H1 (cell line): ENCODE data around the gene SLC6A17. TPM values are rescaled to one million over a fixed set of nuclear protein-coding genes. Genes with fewer than 3 reads are reported as not detected.

Source experiments
- CTCF ChIA-PET: fragments of 300-600 bp; sonication (Branson Sonifier 250); formaldehyde crosslinking; loops from one replicate; lab custom pipeline; 2021; ENCODE audit not compliant: partially characterized antibody; lab: Charles Lee
- POLR2A ChIA-PET: fragments of 300-600 bp; sonication (Branson Sonifier 250); formaldehyde crosslinking; loops from one replicate; lab custom pipeline; 2021; ENCODE audit warnings: inconsistent platforms; ENCODE audit not compliant: partially characterized antibody; lab: Charles Lee
- DNase-seq, 2 experiments: peaks; one replicate each; pipeline versions ENCODE4 v3.0.0 to v3.0.0-alpha.2; 2010 to 2022; ENCODE audit warnings: low spot score in 2 of 2, low read depth in 1 of 2, mixed read lengths in 1 of 2
- FAIRE-seq: peaks from 2 replicates; lab custom pipeline; 2011; peaks lifted over from hg19 to GRCh38; lab: Jason Lieb, UNC
- H2AFZ ChIP-seq: 2 replicates; pipeline ENCODE4 v1.8.1; 2012; ENCODE audit warnings: low read length, inconsistent platforms
- H2AK5ac ChIP-seq: 2 replicates; pipeline ENCODE4 v1.6.1; 2013; ENCODE audit warnings: low read depth, low read length
- H2BK120ac ChIP-seq: replicated peaks from 2 replicates; pipeline ENCODE3; 2013; ENCODE audit warnings: low read depth, low read length, inconsistent platforms
- H2BK12ac ChIP-seq: 2 replicates; pipeline ENCODE4 v1.6.1; 2013; ENCODE audit warnings: low read depth, low read length
- H2BK15ac ChIP-seq: 2 replicates; pipeline ENCODE4 v1.6.1; 2013; ENCODE audit warnings: low read length
- H2BK20ac ChIP-seq: 2 replicates; pipeline ENCODE4 v1.6.1; 2013; ENCODE audit warnings: low read length
- H2BK5ac ChIP-seq: 2 replicates; pipeline ENCODE4 v1.6.1; 2013; ENCODE audit warnings: low read depth, low read length
- H3K14ac ChIP-seq: 2 replicates; pipeline ENCODE4 v1.6.1; 2013; ENCODE audit warnings: inconsistent platforms; ENCODE audit not compliant: insufficient read length
- H3K18ac ChIP-seq: 2 replicates; pipeline ENCODE4 v1.6.1; 2013; ENCODE audit warnings: low read length; ENCODE audit errors: extremely low read depth
- H3K23ac ChIP-seq: 2 replicates; pipeline ENCODE4 v1.6.1; 2013; ENCODE audit warnings: inconsistent platforms; ENCODE audit not compliant: insufficient read length
- H3K23me2 ChIP-seq: 2 replicates; pipeline ENCODE4 v1.6.1; 2013; ENCODE audit warnings: low read depth, low read length
- H3K27ac ChIP-seq: 2 replicates; pipeline ENCODE4 v1.6.1; 2011; ENCODE audit warnings: low read depth, low read length, inconsistent platforms
- H3K27me3 ChIP-seq, 4 experiments: replicated peaks in 1 of 4; 1 replicate in 1 of 4; 2 replicates in 3 of 4; pipeline versions ENCODE4 v1.6.1 to v1.8.1; 2011 to 2013; ENCODE audit warnings: low read length in 3 of 4, mild to moderate bottlenecking in 3 of 4, inconsistent platforms in 2 of 4, mixed read lengths in 2 of 4, moderate library complexity in 1 of 4; ENCODE audit not compliant: control insufficient read depth in 3 of 4, insufficient read depth in 3 of 4; ENCODE audit errors: extremely low read depth in 1 of 4
- H3K36me3 ChIP-seq, 4 experiments: 2 replicates each; pipeline versions ENCODE4 v1.6.1 to v1.8.1; 2011 to 2013; ENCODE audit warnings: mild to moderate bottlenecking in 4 of 4, low read length in 3 of 4, moderate library complexity in 2 of 4, control low read depth in 1 of 4, inconsistent platforms in 1 of 4; ENCODE audit not compliant: insufficient read depth in 4 of 4, control insufficient read depth in 2 of 4
- H3K4ac ChIP-seq: replicated peaks from 2 replicates; pipeline ENCODE3; 2013; ENCODE audit warnings: low read length, low read depth, mixed read lengths, inconsistent platforms; ENCODE audit not compliant: insufficient read length
- H3K4me1 ChIP-seq, 4 experiments: replicated peaks in 1 of 4; 1 replicate in 1 of 4; 2 replicates in 3 of 4; pipeline versions ENCODE4 v1.6.1 to v1.8.1; 2011 to 2013; ENCODE audit warnings: low read length in 3 of 4, inconsistent platforms in 2 of 4, mixed read lengths in 1 of 4; ENCODE audit not compliant: insufficient read depth in 4 of 4, control insufficient read depth in 3 of 4
- H3K4me2 ChIP-seq, 2 experiments: 2 replicates each; pipeline versions ENCODE4 v1.6.1 to v1.8.1; 2011 to 2013; ENCODE audit warnings: low read depth in 2 of 2, low read length in 2 of 2, control low read depth in 1 of 2, inconsistent platforms in 1 of 2, mild to moderate bottlenecking in 1 of 2; ENCODE audit not compliant: insufficient read depth in 1 of 2
- H3K4me3 ChIP-seq, 4 experiments: fragments of 200-600, 300-600 bp in 1 of 4; sonication (generic), shearing (Covaris generic), sonication (Bioruptor Twin) in 1 of 4; 2 replicates each; pipeline versions ENCODE4 v1.5.1 to v1.8.1; 2011 to 2016; ENCODE audit warnings: low read length in 4 of 4, low read depth in 3 of 4, control low read depth in 2 of 4, inconsistent platforms in 2 of 4, mild to moderate bottlenecking in 2 of 4, mixed read lengths in 1 of 4, moderate library complexity in 1 of 4; ENCODE audit not compliant: insufficient read depth in 2 of 4; ENCODE audit errors: extremely low read depth in 1 of 4
- H3K56ac ChIP-seq: replicated peaks from 2 replicates; pipeline ENCODE3; 2013; ENCODE audit warnings: low read depth, mild to moderate bottlenecking, mixed read lengths, low read length, inconsistent platforms; ENCODE audit not compliant: insufficient read length
- H3K79me1 ChIP-seq: 2 replicates; pipeline ENCODE4 v1.6.1; 2013; ENCODE audit warnings: low read depth, low read length, control low read depth
- H3K79me2 ChIP-seq, 2 experiments: 2 replicates each; pipeline versions ENCODE4 v1.6.1 to v1.8.1; 2012 to 2013; ENCODE audit warnings: low read length in 2 of 2, mild to moderate bottlenecking in 2 of 2, inconsistent platforms in 1 of 2; ENCODE audit not compliant: insufficient read depth in 2 of 2, control insufficient read depth in 1 of 2
- H3K9ac ChIP-seq, 4 experiments: replicated peaks in 1 of 4; 1 replicate in 1 of 4; 2 replicates in 3 of 4; pipeline versions ENCODE4 v1.6.1 to v1.8.1; 2011 to 2013; ENCODE audit warnings: low read depth in 3 of 4, low read length in 3 of 4, control low read depth in 2 of 4, mild to moderate bottlenecking in 2 of 4, moderate library complexity in 2 of 4, inconsistent platforms in 1 of 4; ENCODE audit errors: extremely low read depth in 1 of 4
- H3K9me3 ChIP-seq, 2 experiments: 2 replicates each; pipeline versions ENCODE4 v1.6.1 to v1.8.1; 2012 to 2013; ENCODE audit warnings: mild to moderate bottlenecking in 2 of 2, moderate library complexity in 2 of 2, control low read depth in 1 of 2, inconsistent platforms in 1 of 2, low read depth in 1 of 2, low read length in 1 of 2, mixed read lengths in 1 of 2; ENCODE audit not compliant: insufficient read depth in 2 of 2
- H4K20me1 ChIP-seq, 2 experiments: replicated peaks in 1 of 2; 2 replicates each; pipeline versions ENCODE3 to v1.8.1; 2011 to 2013; ENCODE audit warnings: inconsistent platforms in 2 of 2, low read length in 2 of 2, mild to moderate bottlenecking in 1 of 2; ENCODE audit not compliant: insufficient read depth in 2 of 2, control insufficient read depth in 1 of 2
- H4K5ac ChIP-seq: 2 replicates; pipeline ENCODE4 v1.6.1; 2013; ENCODE audit warnings: low read length, low read depth, mixed read lengths, inconsistent platforms; ENCODE audit not compliant: insufficient read length
- H4K8ac ChIP-seq: 2 replicates; pipeline ENCODE4 v1.8.0; 2013; ENCODE audit warnings: mild to moderate bottlenecking, moderate library complexity, low read length, inconsistent platforms; ENCODE audit not compliant: insufficient read depth; ENCODE audit errors: extremely low read depth
- H4K91ac ChIP-seq: replicated peaks from 2 replicates; pipeline ENCODE3; 2013; ENCODE audit warnings: low read length, mixed read lengths, inconsistent platforms; ENCODE audit not compliant: insufficient read length
- BACH1 ChIP-seq: IDR thresholded peaks from 2 replicates; pipeline ENCODE4 v1.6.1; 2012; ENCODE audit warnings: low read length, improper control_type of control experiment
- EGR1 ChIP-seq: IDR thresholded peaks from 2 replicates; pipeline ENCODE4 v1.6.1; 2011; ENCODE audit warnings: low read depth, low read length, borderline replicate concordance
- MAX ChIP-seq: IDR thresholded peaks from 2 replicates; pipeline ENCODE4 v1.6.1; 2012; ENCODE audit warnings: inconsistent platforms
- RAD21 ChIP-seq, 2 experiments: IDR thresholded peaks in 1 of 2; conservative IDR thresholded peaks in 1 of 2; 2 replicates each; pipeline ENCODE4 v1.6.1; 2011; ENCODE audit warnings: low read depth in 2 of 2, low read length in 2 of 2, improper control_type of control experiment in 1 of 2, inconsistent platforms in 1 of 2, mild to moderate bottlenecking in 1 of 2, moderate library complexity in 1 of 2
- WGBS, 2 experiments: shearing (Covaris generic) in 1 of 2; methylation state at CpG; one replicate each; pipeline versions ENCODE4 v1.1.6 to v1.1.7; 2013 to 2015; ENCODE audit warnings: low lambda C conversion rate in 2 of 2, mixed read lengths in 2 of 2, inconsistent platforms in 1 of 2, low coverage in 1 of 2, missing lambda C conversion rate in 1 of 2; ENCODE audit not compliant: insufficient replicate concordance in 2 of 2, insufficient coverage in 1 of 2, insufficient read length in 1 of 2; ENCODE audit errors: extremely low coverage in 1 of 2, missing lambda C conversion rate in 1 of 2; 5-methylcytosine and 5-hydroxymethylcytosine counted together
- polyA plus RNA-seq, 7 experiments: library from polyadenylated mRNA; depleted of rRNA in 3 of 7; stranded (reverse) in 5 of 7; unstranded in 2 of 7; fragments of >200 nt in 5 of 7; fragments of 200-250 nt in 2 of 7; gene quantifications; 1 replicate in 5 of 7; 2 replicates in 1 of 7; 4 replicates in 1 of 7; pipeline versions ENCODE4 v1.2.1 to v1.2.3, GENCODE V29; 2011 to 2013; ENCODE audit warnings: missing spikeins in 2 of 7, mixed read lengths in 2 of 7
- total RNA-seq: library from RNA; stranded (reverse); fragmentation: NEBNext Ultra II Directional; extraction: Animal tissue kit (Norgen Biotek cat#: 25700); gene quantifications from 2 replicates; pipeline ENCODE4 v1.2.1, GENCODE V29; 2021

The SLC6A17 gene
- total and polyA plus RNA-seq, 2 of the 8 experiments (the other 6 are each of a cell fraction or from before 2014, with no cell fraction given), result 0.15 to 0.28 TPM

DNA sequence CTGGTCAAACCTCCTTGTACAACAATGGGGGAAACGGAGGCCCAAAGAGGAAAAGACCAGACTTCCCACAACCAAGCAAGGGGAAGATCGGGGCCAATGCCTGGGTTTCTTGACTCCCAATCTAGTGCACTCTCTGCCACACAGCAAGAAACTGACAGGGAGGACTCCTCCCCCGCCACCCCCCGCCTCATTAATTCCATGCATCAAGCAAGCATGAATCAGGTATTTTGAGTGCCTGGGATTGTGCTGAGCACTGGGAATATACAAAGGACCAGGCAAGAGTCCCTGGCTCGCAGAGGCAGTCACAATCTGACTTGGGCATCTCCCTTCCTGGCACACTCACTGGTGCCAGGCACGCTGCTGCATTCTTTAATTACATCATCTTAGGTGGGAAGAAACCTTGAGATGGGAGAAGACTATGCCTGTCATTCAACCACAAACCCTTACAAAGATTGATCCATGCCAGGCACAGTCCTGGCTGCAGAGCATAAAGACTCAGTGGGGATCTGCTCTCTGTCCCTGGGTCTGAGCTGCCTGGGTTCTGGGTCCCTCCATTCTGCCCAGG, 55.4 kb downstream of the SLC6A17 start:
- Histone ChIP-seq H2BK120ac (no peak overlapping the region), H2BK12ac (no peak overlapping the region), H2AFZ (no peak overlapping the region), H3K4me2 (no peak overlapping the region), H3K79me1 (no peaks in the 10 kb centered on the region; the same call in 1 of the 2 replicates), H3K23ac (no peak overlapping the region), H4K5ac (no peak overlapping the region), H2BK20ac (no peak overlapping the region), H3K4me1 (peaks cover 5 to 11% (median 9%) of the 10 kb centered on the region in 4 experiments), H4K20me1 (no peaks in the 10 kb centered on the region), H3K9ac (no peak overlapping the region), H2AK5ac (no peak overlapping the region), H2BK15ac (no peak overlapping the region), H3K14ac (no peak overlapping the region), H3K56ac (no peak overlapping the region), H2BK5ac (no peak overlapping the region), H3K18ac (no peak overlapping the region), H4K8ac (no peak overlapping the region), H3K27ac (no peak overlapping the region), H3K27me3 (peaks cover 0 to 4% (median 1%) of the 10 kb centered on the region in 4 experiments; a peak in 2 of 7 replicates), H3K4me3 (no peak overlapping the region), H3K9me3 (no peaks in the 10 kb centered on the region), H3K79me2 (no peaks in the 10 kb centered on the region), H3K4ac (no peak overlapping the region), H4K91ac (no peak overlapping the region), H3K36me3 (no peaks in the 10 kb centered on the region), H3K23me2 (peaks cover 7% of the 10 kb centered on the region; the same call in 1 of the 2 replicates)
- POLR2A ChIA-PET, result interaction anchor here (1.0 to 2.3 kb wide), 2 partner anchors 134 to 290 kb away, joined by 3 to 12 read pairs; partner anchors contain the start of gene RBM15
- FAIRE-seq (no peak), DNase-seq (no peak)
- CTCF ChIA-PET, result interaction anchor here (0.8 to 19.1 kb wide), 12 partner anchors 8 to 291 kb away, joined by 3 to 1001 read pairs (median 32); partner anchors contain the start of genes LAMTOR5 and RBM15
- 89% methylated on average over 6 of the region's 6 CpGs; no CpG with 5 or more reads in 1 of the 2 experiments for WGBS, 2 experiments
- TF ChIP-seq EGR1, result no peak
- TF ChIP-seq BACH1, result no peak
- no peak for TF ChIP-seq MAX
- no peak for TF ChIP-seq RAD21 (IDR thresholded peaks at IDR 0.05 in 1 of 2, conservative IDR thresholded peaks at IDR 0.05 in 1 of 2; ENCODE audit: low read depth in 2 of 2, low read length in 2 of 2)
